Measurements from ENCODE around the gene WDR5. TPM values are rescaled to one million over a fixed set of nuclear protein-coding genes. Genes with fewer than 3 reads are reported as not detected.

The WDR5 gene
- total and polyA plus RNA-seq, 2 of the 13 experiments (the other 11 are each of a cell fraction or from before 2014, with no cell fraction given) = 34.3 TPM

- ATAC-seq = no peak
- Histone ChIP-seq H3K27ac (ENCODE audit: extremely low read length, insufficient read depth, low read length) (no peak overlapping the region), H3K79me2 (ENCODE audit: insufficient read depth, low read length) (no peaks in the 10 kb centered on the region), H4K20me1 (ENCODE audit: insufficient read depth, low read length) (no peaks in the 10 kb centered on the region), H3K9ac (ENCODE audit: insufficient read depth, low read depth, low read length) (no peak overlapping the region), H3K4me1 (ENCODE audit: insufficient read depth, low read length) (peaks cover 27% of the 10 kb centered on the region), H3K4me2 (ENCODE audit: low read depth, low read length) (no peak overlapping the region), H3K4me3 (replicated peaks in 1 of 3; ENCODE audit: insufficient read depth in 1 of 3, low read depth in 2 of 3, low read length in 3 of 3) (no peak overlapping the region), H3K36me3 (replicated peaks in 1 of 2; ENCODE audit: control insufficient read depth in 1 of 2, insufficient read depth in 2 of 2, low read length in 2 of 2) (no peaks in the 10 kb centered on the region), H3K9me3 (ENCODE audit: low read length) (no peaks in the 10 kb centered on the region), H3K27me3 (ENCODE audit: control insufficient read depth in 1 of 2, insufficient read depth in 2 of 2, low read length in 2 of 2) (peaks cover 14 to 59% of the 10 kb centered on the region in 2 experiments; a peak in 4 of 5 replicates), H2AFZ (ENCODE audit: low read length) (no peak overlapping the region)
- no TSS peak for BruUV-seq (replicated peaks)
- in situ Hi-C loops (cut with HindIII; ENCODE audit: extremely low pct_ligation_motif_present, low pct_unique_long_range_greater_than_20kb) (no loop called here), intact Hi-C loops (cut with micrococcal nuclease; ENCODE audit: unreplicated experiment) (no loop called here)
- 76% methylated on average over 4 of the region's 6 CpGs for WGBS (ENCODE audit: low lambda C conversion rate)
- no peak for DNase-seq (ENCODE audit: low spot score)
- CTCF ChIA-PET (ENCODE audit: low intra/inter-chr PET ratio, low total read pairs) = no interaction called here
- FAIRE-seq = no peak
- peak; percentile 80 for TF ChIP-seq ZNF24 (IDR thresholded peaks at IDR 0.05)
- TF ChIP-seq ZNF557 (CRISPR knock-in tag; IDR thresholded peaks at IDR 0.05) = no peak
- no peak for TF ChIP-seq HIC2 (CRISPR knock-in tag; IDR thresholded peaks at IDR 0.05; ENCODE audit: low read depth)
- TF ChIP-seq ZNF691 (CRISPR knock-in tag; IDR thresholded peaks at IDR 0.05; ENCODE audit: borderline replicate concordance, low read depth) = peak; percentile 93
- POLR2A ChIA-PET = no interaction called here
Measured at GRCh38 chr9:134191455-134192209, 55.8 kb downstream of the WDR5 start.
